BJ (cell line): Measurements from ENCODE around the gene PTPRJ. TPM values are rescaled to one million over a fixed set of nuclear protein-coding genes. Genes with fewer than 3 reads are reported as not detected.
"Not testable (repeated sequence)": the region's sequence is repeated elsewhere in the genome, so short reads cannot be mapped to it uniquely, and the experiment has no call there.

ENCODE experiments used
- CTCF ChIA-PET: fragments of 350-600 bp; formaldehyde crosslinking; extraction: SDS; loops from one replicate; lab custom pipeline; 2021; ENCODE audit warnings: antibody characterized with exemption, inconsistent platforms; lab: Yijun Ruan, JAX
- POLR2A ChIA-PET: fragments of 300-600 bp; sonication (Branson Sonifier 250); formaldehyde crosslinking; extraction: SDS; loops from one replicate; lab custom pipeline; 2021; ENCODE audit warnings: antibody characterized with exemption; lab: Charles Lee
- DNase-seq: peaks from one replicate; pipeline ENCODE4 v3.0.0-alpha.2; 2011; ENCODE audit warnings: low read depth
- H3K27me3 ChIP-seq: 2 replicates; pipeline ENCODE4 v1.6.0; 2011; ENCODE audit warnings: low read length; ENCODE audit not compliant: control insufficient read depth, insufficient read depth
- H3K36me3 ChIP-seq: 2 replicates; pipeline ENCODE4 v1.5.1; 2011; ENCODE audit warnings: low read length; ENCODE audit not compliant: control insufficient read depth, insufficient read depth
- H3K4me3 ChIP-seq: 2 replicates; pipeline ENCODE4 v1.5.1; 2011; ENCODE audit warnings: low read depth, mild to moderate bottlenecking, control low read depth, low read length
- CTCF ChIP-seq: IDR thresholded peaks from 2 replicates; pipeline ENCODE4 v1.5.1; 2011; ENCODE audit warnings: low read depth, mild to moderate bottlenecking, control low read depth, inconsistent platforms, low read length, moderate library complexity; ENCODE audit not compliant: insufficient read depth
- polyA plus RNA-seq: library from polyadenylated mRNA; depleted of rRNA; stranded (reverse); fragments of >200 nt; gene quantifications from 2 replicates; pipeline ENCODE4 v1.2.3, GENCODE V29; 2011

Gene PTPRJ
- polyA plus RNA-seq, 1 experiment, result 3.8 TPM

GRCh38 chr11:48022445-48022844, 42.1 kb downstream of the PTPRJ start:
- no peak for TF ChIP-seq CTCF
- Histone ChIP-seq H3K4me3 (no peak overlapping the region), H3K27me3 (no peaks in the 10 kb centered on the region), H3K36me3 (no peaks in the 10 kb centered on the region)
- ChIA-PET CTCF (no interaction called here), POLR2A (no interaction called here)
- DNase-seq, result no peak

- DNase-seq, CTCF ChIA-PET, POLR2A ChIA-PET, H3K27me3 ChIP-seq, H3K4me3 ChIP-seq, H3K36me3 ChIP-seq: not testable (repeated sequence)
These were observed 43.2 kb downstream of the PTPRJ start for GRCh38 chr11:48023608-48024007.

GRCh38 chr11:48024635-48025071, 44.3 kb downstream of the PTPRJ start:
- TF ChIP-seq CTCF, result no peak
- H3K4me3 ChIP-seq, result no peak overlapping the region
- no peak for DNase-seq
- POLR2A ChIA-PET, result no interaction called here
- H3K36me3 ChIP-seq, result no peaks in the 10 kb centered on the region
- CTCF ChIA-PET, result interaction anchor here (0.5 kb wide), 1 partner anchor 19 kb away, joined by 4 read pairs; no protein-coding TSS in a partner anchor
- H3K27me3 ChIP-seq, result no peaks in the 10 kb centered on the region

- H3K27me3 ChIP-seq, result no peaks in the 10 kb centered on the region
- CTCF ChIA-PET, result interaction anchor here (0.5 kb wide), 1 partner anchor 18 kb away, joined by 4 read pairs; no protein-coding TSS in a partner anchor
- no peaks in the 10 kb centered on the region for H3K36me3 ChIP-seq
- POLR2A ChIA-PET, result no interaction called here
- no peak overlapping the region for H3K4me3 ChIP-seq
- DNase-seq, result no peak
- no peak for TF ChIP-seq CTCF
These were observed 45.1 kb downstream of the PTPRJ start for GRCh38 chr11:48025293-48025983.

- no peaks in the 10 kb centered on the region for H3K36me3 ChIP-seq
- H3K27me3 ChIP-seq, result no peaks in the 10 kb centered on the region
- no peak for TF ChIP-seq CTCF
- H3K4me3 ChIP-seq, result no peak overlapping the region
- DNase-seq, result no peak
- ChIA-PET POLR2A (no interaction called here), CTCF (no interaction called here)
These were observed 45.6 kb downstream of the PTPRJ start for GRCh38 chr11:48025984-48026340.
